ENCODE results near the gene KCNH3. TPM values are rescaled to one million over a fixed set of nuclear protein-coding genes. Genes with fewer than 3 reads are reported as not detected.
A peak's percentile ranks its signal among the peaks of the same experiment; 100 is the strongest.

Gene KCNH3
- total and polyA plus RNA-seq, 8 donors: 0.15 to 2.4 (median 1.5) TPM

DNA sequence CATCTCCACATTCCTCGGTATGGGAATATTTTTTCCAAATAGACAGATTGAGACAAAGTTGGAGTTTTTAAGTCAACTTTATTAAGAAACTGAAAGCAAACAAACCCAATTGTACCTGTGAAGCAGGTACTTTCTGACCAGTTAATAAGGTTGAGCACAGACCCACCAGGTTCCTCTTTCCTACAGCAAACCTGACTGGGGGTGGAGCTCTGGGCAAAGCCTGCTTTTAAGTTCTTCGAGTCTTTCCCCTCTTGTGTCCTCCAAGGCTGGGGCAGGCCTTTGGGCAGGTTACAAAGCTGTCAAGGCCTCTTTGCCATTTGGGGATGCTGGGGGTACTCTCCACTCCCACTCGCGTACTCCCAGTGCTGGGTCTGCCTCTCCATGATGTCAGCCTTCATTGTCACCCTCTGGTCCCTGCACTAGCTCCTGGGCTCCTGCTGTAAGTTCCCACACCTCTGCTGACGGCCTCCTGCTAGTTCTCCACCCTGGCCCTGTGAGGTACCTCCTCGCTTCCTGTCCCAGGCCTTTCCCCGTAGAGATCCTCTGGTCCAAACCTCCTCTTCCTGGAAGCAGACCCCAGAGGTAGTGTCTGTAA, 3.2 kb downstream of the KCNH3 start:
- TF ChIP-seq, protein P1, sequence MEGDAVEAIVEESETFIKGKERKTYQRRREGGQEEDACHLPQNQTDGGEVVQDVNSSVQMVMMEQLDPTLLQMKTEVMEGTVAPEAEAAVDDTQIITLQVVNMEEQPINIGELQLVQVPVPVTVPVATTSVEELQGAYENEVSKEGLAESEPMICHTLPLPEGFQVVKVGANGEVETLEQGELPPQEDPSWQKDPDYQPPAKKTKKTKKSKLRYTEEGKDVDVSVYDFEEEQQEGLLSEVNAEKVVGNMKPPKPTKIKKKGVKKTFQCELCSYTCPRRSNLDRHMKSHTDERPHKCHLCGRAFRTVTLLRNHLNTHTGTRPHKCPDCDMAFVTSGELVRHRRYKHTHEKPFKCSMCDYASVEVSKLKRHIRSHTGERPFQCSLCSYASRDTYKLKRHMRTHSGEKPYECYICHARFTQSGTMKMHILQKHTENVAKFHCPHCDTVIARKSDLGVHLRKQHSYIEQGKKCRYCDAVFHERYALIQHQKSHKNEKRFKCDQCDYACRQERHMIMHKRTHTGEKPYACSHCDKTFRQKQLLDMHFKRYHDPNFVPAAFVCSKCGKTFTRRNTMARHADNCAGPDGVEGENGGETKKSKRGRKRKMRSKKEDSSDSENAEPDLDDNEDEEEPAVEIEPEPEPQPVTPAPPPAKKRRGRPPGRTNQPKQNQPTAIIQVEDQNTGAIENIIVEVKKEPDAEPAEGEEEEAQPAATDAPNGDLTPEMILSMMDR (IDR thresholded peaks at IDR 0.05): no peak
- no peak overlapping the region for H3K4me3 ChIP-seq
- peaks cover 15 to 24% of the 10 kb centered on the region in 2 donors for H3K4me1 ChIP-seq
- ATAC-seq (no peak), DNase-seq (peak in 1 of 4 donors; percentile 30)
- H3K9me3 ChIP-seq: no peaks in the 10 kb centered on the region
- intact Hi-C loops (cut with DNase I): no loop called here
- H3K27me3 ChIP-seq: peaks cover 26 to 81% of the 10 kb centered on the region in 2 donors
- no peak overlapping the region for H3K27ac ChIP-seq
- H3K36me3 ChIP-seq: no peaks in the 10 kb centered on the region

DNA sequence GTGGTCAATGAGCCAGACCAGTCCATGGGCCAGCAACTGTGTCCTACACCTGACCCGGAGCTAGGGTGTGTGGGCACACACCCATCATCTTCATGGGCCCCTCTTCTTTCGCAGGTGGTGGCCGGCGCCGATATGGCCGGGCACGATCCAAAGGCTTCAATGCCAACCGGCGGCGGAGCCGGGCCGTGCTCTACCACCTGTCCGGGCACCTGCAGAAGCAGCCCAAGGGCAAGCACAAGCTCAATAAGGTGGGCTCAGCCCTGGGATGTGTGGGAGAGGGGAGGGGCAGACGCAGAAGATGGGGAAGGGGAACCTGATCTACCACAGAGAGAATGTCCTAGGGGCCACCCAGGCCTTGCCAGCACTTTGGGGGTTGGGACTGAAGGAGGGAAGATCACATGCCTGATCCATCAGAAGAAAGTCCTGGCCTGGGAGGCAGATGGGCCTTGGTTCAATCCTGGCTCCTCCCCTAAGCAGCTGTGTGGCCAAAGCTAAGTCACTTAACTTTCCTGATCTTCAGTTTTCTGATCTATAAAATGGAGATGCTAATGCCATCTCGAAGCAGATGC, 3.8 kb downstream of the KCNH3 start:
- no peaks in the 10 kb centered on the region for H3K36me3 ChIP-seq
- DNase-seq (peak in 1 of 4 donors; percentile 71), ATAC-seq (no peak)
- H3K4me1 ChIP-seq: peaks cover 10 to 17% of the 10 kb centered on the region in 2 donors
- no peak overlapping the region for H3K27ac ChIP-seq
- peaks cover 20 to 81% of the 10 kb centered on the region in 2 donors for H3K27me3 ChIP-seq
- no peak overlapping the region for H3K4me3 ChIP-seq
- no peaks in the 10 kb centered on the region for H3K9me3 ChIP-seq
- intact Hi-C loops (cut with DNase I): no loop called here
- TF ChIP-seq, protein P1 (IDR thresholded peaks at IDR 0.05): no peak

DNA sequence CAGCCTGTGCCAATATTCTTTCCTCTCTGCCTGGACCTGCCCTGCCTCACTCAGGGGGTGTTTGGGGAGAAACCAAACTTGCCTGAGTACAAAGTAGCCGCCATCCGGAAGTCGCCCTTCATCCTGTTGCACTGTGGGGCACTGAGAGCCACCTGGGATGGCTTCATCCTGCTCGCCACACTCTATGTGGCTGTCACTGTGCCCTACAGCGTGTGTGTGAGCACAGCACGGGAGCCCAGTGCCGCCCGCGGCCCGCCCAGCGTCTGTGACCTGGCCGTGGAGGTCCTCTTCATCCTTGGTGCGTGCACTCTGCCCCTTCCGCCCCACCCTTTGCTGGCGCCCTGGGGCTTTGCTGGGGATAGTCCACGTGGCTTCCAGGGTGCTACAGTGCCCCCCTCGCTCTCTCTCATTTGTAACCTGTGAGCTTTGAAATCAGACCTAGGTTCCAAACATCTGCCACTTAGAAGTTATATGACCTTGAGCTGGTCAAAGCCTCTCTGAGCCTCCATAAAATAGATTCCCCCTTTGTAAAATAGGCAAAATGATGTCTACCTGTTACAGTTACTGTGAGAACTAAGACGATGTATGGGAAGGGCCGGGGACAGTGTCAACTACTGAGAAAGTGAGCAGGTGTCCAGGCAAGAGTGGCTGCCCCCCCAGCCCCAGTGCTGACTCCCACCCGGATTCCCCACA, 4.5 kb downstream of the KCNH3 start:
- Histone ChIP-seq H3K27ac (no peak overlapping the region), H3K9me3 (no peaks in the 10 kb centered on the region), H3K27me3 (peaks cover 15 to 81% of the 10 kb centered on the region in 2 donors), H3K36me3 (no peaks in the 10 kb centered on the region), H3K4me1 (peaks cover 4 to 12% of the 10 kb centered on the region in 2 donors), H3K4me3 (no peak overlapping the region)
- intact Hi-C loops (cut with DNase I): no loop called here
- DNase-seq (peak in 1 of 4 donors; percentile 75), ATAC-seq (no peak)
- TF ChIP-seq, protein P1 (IDR thresholded peaks at IDR 0.05): no peak

DNA sequence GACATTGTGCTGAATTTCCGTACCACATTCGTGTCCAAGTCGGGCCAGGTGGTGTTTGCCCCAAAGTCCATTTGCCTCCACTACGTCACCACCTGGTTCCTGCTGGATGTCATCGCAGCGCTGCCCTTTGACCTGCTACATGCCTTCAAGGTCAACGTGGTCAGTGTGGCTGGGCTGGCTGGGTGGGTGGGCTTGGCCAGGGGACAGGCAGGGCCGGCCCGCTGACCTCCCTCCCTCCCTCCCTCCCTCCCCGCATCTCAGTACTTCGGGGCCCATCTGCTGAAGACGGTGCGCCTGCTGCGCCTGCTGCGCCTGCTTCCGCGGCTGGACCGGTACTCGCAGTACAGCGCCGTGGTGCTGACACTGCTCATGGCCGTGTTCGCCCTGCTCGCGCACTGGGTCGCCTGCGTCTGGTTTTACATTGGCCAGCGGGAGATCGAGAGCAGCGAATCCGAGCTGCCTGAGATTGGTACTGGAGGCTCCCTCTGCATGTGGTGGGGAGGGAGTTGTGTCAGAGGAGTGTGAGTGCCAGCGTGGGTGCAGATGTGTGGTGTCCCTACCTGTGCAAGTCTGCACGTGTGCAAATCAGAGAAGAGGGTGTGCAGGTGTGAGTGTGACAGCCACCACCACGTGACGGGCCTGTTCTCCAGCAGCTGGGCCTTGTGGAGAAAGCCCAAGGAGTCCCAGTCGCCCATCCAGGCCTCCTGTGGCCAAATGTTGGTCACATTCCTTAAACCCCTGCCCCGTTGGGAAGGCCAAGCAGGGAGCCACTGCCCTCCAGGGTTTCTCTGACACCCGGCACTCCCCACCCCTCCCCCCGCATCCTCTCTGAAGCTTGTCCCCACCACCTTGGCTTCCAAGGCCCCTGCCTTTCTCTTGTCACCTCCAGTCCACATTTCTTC, 5.3 kb downstream of the KCNH3 start:
- no peaks in the 10 kb centered on the region for H3K36me3 ChIP-seq
- H3K27me3 ChIP-seq: peaks cover 17 to 81% of the 10 kb centered on the region in 2 donors

More for the DNA sequence above, 5.3 kb downstream of the KCNH3 start:
- intact Hi-C loops (cut with DNase I): no loop called here
- Histone ChIP-seq H3K27ac (no peak overlapping the region), H3K4me1 (peaks cover 6 to 12% of the 10 kb centered on the region in 2 donors), H3K4me3 (no peak overlapping the region), H3K9me3 (no peaks in the 10 kb centered on the region)
- TF ChIP-seq, protein P1 (IDR thresholded peaks at IDR 0.05): no peak
- DNase-seq (peak in 1 of 4 donors; percentile 75), ATAC-seq (no peak)
